ENCODE results near the gene SEMA6B.
A peak's percentile ranks its signal among the peaks of the same experiment; 100 is the strongest.
"Not testable (repeated sequence)": the region's sequence is repeated elsewhere in the genome, so short reads cannot be mapped to it uniquely, and the experiment has no call there.

SEMA6B gene

DNA sequence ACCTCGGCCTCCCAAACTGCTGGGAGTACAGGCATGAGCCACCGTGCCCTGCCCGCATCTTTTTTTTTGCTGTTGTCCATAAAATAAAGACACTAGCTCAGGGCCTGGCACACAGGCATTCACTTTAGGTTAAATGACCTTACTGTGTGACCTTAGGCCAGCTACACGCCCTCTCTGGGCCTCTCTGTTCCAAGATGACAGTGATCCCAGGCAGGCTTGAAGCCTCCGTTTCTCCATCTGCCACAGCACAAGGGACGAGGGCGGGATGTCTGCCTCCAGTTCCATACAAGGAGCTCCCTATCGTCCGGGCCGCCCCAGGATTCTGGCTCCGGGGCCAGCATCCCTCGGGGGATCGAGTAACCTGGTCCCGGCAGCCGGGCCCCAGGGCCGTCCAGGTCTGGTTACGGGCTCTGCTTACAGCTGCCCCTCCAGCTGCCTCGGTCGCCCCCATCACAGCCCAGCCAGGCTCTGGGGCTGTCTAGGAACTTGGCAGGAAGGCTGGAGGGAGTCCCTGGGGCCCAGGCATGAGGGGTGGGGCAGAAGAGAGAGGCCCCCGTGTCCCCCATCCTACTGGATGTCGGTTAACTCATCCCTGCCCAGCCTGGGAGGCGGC lies 11.9 kb upstream of the SEMA6B start:
- DNase-seq (ENCODE audit: low read depth), result no peak

- no peak for DNase-seq (ENCODE audit: low read depth)
Measured at GRCh38 chr19:4570916-4571304, 11.4 kb upstream of the SEMA6B start.

DNA sequence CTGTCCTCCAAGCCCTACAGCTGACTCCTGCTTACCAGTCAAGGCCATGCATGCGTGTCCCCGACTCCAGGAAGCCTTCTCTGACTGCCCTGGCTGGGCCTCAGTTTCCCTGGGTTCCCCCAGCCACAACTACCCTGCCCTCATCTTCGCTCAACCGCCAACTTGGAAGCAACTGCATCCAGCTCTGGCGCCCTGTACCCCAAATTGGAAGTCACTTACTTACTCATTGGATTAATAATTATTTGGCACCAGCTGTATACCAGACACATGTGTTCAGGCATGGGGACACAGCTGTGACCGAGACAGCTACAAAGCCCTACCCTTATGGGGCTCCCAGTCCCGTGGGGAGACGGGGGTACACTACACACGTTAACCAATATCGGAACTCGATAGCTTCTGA lies 10.9 kb upstream of the SEMA6B start:
- DNase-seq (ENCODE audit: low read depth), result no peak

DNA sequence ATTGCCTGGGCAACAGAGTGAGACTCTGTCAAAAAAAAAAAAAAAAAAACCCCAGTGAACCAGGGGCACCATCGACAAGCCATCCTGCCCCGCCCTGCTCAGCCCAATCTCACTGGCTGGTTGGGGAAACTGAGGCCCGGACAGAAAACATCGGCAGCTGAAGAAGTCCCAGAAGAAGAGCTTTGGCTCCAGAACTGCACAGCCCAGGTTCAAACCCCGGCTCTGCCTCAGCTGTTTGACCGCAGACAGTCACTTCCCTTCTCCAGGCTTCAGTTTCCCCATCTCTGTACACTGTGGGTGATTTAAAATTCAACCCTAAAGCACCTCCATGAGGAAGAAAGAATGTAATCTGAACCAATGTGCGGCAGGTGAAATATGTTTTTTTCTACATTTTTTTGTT lies 9.4 kb upstream of the SEMA6B start:
- DNase-seq (ENCODE audit: low read depth), result no peak

GRCh38 chr19:4567584-4568071 lies 8.1 kb upstream of the SEMA6B start:
- peak; percentile 34 for DNase-seq (ENCODE audit: low read depth)

DNA sequence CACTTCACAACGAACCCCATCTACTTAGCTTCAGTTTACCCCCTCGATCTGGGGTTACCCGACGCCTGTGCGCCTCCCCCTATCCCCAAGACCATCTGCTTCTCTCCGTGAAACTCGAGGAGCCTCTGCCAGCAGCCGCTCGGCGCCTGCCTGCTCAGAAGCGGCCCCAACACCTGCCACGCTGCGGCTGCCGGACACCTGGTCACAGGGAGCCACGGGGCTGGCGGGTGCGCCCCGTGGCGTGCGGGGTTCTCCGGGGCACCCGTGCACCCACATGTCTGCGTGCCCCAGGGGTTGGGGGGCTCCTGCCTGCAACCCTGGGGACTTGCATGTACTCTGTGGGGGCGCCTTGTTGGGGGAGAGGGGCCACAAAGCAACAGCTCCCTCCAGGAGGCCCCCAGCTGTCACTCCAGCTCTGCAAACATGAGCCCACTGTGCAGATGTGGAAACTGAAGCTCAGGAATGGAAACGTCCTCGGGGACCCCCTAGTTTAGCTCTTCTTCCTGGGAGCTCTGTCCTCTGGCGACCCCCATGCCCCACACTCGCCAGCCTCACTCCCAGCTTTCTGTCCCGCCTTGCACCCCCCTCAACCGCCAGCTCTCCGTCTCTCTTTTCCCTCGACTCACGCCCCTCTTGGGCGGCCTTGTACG lies 7.0 kb upstream of the SEMA6B start:
- DNase-seq (ENCODE audit: low read depth), result no peak

DNA sequence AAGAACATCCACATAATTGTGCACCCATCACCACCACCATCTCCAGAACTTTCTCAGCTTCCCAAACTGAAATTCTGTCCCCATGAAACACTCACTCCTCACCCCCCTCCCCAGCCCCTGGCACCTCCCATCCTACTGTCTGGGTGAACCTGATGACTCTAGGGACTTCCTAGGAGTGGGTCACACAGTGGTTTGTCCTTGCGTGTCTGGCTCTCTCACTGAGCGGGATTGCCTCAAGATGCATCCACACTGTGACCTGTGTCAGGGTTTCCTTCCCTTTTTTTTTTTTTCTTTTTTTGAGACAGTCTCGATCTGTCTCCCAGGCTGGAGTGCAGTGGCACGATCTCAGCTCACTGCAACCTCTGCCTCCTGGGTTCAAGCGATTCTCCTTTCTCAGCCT lies 4.1 kb upstream of the SEMA6B start:
- DNase-seq (ENCODE audit: low read depth), result not testable (repeated sequence)

DNA sequence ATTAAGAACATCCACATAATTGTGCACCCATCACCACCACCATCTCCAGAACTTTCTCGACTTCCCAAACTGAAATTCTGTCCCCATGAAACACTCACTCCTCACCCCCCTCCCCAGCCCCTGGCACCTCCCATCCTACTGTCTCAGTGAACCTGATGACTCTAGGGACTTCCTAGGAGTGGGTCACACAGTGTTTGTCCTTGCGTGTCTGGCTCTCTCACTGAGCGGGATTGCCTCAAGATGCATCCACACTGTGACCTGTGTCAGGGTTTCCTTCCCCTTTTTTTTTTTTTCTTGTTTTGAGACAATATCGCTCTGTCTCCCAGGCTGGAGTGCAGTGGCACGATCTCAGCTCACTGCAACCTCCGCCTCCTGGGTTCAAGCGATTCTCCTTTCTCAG lies 2.6 kb upstream of the SEMA6B start:
- not testable (repeated sequence) for DNase-seq (ENCODE audit: low read depth)

DNA sequence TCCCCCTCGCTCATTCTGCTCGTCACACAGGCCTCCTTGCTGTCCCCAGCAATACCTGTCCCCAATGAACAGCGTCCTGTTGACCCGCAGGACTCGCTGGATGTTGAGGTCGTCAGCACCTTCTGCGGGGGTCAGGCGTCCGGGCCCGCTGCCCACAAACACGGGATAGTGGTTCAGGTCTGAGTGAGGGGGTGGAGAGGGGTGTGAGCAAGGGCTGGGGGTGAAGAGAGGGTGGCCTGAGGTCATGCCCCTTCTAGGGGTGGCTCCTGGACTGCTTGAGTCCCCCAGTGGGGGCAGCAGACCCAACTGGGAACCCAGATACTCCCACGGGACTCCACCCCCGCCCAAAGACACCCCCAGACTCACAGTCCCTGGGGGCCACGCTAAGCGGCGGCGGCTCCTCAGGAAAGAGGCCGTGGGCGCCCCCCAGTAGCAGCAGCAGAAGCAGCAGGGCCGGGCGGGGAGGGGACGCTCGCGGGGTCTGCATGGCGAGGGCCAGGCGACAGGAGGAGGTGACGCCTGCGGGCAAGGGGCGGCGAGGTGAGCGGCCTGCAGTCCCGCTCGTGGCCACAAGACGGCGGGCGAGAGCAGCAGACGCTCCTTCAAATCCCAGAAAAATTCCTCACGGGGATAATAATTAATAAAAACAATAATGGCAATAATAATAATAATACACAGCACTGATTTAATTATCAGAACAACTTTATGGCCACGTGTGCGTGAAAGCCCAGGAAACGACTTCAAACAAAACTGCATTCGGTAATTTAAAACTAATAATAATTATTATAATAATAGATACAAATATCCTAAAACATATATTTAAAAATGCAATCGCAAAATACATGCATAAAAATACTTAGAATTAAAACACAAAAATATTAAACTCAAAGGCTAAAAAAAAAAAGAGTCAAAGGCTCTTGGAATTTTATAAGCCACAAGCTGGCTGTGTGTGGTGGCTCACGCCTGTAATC lies 1.2 kb downstream of the SEMA6B start:
- DNase-seq (ENCODE audit: low read depth), result no peak

DNA sequence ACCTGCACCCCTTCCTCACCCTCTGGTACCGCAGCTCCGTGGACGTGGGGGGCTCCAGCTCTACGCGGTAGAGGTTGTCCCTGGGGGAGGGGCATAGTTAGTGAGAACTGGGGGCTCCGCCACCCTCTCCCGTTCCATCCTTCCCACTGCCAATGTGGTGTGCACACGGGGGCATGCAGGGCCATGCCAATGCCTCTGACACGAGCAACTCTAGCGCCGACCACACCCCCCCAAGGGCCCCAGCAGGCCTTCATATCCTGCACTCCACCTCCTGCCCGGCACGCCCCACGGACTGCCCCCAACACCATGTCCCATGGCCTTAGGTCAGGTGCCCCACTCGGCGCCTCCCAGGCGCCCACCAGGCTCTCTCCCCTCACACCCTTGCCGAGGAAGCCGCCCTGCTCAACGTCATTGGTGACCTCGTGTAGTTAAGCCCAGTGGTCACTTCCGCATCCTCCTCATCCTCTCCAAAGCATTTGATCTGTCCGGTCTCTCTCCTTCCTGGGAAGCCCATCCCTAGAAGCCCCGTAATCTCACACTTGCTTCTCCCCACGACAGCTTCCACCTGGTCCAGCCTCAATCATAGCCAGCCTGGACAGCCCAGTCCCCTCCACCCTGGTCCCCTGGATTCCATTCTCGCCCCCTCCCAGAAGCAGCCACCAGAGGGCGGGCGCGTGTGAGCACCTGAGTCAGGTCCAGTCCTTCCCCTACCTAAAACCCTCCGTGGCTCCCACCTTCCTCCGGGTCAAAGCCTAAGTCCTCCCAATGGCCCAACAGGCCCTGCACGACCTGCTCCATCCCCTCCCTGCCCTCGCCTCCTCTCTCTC lies 2.1 kb downstream of the SEMA6B start:
- DNase-seq (ENCODE audit: low read depth), result no peak

DNA sequence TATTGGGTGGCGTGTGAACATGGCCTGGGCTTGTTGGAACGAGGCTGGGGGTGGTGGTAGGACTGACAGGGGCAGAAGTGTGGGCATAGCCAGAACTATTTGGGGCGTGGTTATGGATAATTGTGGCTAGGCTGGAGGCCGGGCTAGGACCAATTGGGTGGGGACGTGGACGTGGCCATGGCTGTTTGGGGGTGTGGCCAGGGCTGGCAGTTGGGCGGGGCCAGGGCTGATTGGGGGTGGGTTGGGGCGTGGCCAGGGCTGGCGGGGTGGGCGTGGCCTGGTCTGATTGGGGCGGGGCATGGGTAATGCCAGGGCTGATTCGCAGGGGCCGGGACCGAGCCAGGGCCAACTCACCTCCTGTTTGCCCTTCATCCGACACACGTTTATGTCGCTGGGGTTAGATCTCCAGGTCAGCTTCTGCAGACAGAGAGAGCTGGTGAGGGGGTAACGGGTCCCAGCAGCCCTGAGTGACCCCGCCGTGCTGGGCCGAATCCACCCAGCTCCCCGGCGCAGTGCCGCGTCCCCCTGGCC lies 2.8 kb downstream of the SEMA6B start:
- DNase-seq (ENCODE audit: low read depth), result no peak

- DNase-seq (ENCODE audit: low read depth), result no peak
Measured at GRCh38 chr19:4555657-4556561, 3.6 kb downstream of the SEMA6B start.

DNA sequence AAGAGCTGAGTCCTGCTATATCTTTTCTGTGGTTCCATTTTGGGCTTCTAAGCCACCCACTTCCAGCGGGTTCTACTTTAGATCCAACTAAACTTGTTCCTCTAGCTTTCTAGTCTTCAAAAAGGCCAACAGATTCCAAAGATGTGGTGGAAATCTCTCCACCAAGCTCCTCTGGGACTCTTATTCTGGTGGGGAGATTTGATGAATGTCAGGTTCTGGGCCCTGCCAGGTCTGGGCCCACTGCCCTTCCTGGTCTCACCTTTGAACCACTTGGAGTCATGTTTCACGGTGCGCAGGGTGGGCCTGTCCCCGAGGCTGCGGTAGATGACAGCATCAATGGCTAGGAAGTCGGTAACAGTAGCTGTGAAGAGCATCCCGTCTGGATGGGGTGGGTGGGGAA lies 4.8 kb downstream of the SEMA6B start:
- DNase-seq (ENCODE audit: low read depth), result no peak

- DNase-seq (ENCODE audit: low read depth), result no peak
Measured at GRCh38 chr19:4553775-4554174, 5.7 kb downstream of the SEMA6B start.

DNA sequence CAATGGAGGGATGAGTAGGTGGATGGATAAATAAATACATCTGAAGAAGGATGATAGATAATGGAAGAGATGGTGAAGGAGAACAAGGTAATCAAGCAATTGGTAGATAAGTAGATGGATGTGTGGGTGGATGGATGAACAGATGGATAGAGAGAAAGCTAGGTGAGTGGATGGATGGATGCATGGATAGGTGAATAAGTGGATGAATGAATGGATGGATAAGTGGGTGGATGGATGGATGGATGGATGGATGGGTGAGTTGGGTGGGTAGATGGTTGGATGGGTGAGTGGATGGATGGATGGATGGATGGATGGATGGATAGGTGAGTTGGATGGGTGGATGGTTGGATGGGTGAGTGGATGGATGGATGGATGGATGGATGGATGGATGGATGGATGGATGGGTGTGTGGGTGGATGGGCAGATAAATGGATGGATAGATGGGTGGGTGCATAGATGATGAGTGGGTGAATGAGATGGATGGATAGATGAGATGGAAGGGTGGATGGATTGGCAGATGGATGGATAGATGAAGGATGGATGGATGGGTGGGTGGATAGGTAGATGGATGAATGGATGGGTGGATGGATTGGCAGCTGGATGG lies 6.3 kb downstream of the SEMA6B start:
- DNase-seq (ENCODE audit: low read depth), result no peak

- no peak for DNase-seq (ENCODE audit: low read depth)
Measured at GRCh38 chr19:4552525-4552819, 7.0 kb downstream of the SEMA6B start.

- no peak for DNase-seq (ENCODE audit: low read depth)
Measured at GRCh38 chr19:4550479-4551050, 8.9 kb downstream of the SEMA6B start.

GRCh38 chr19:4550018-4550417 lies 9.5 kb downstream of the SEMA6B start:
- DNase-seq (ENCODE audit: low read depth), result no peak

DNA sequence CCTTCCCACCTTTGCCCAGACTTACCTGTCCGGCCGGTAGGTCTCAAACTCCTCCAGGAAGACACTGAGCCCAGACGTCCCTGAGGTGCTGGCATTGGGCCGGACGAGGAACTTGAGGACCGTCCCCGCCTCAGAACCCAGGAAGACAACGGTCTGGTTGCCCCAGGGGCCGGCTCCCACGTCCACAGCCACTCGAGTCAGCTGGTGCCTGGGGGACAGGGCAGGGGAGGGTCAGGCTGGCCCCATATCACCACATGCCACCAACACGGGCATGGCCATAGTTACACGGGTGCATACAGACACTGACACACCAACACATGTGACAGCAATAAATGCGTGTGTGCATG lies 11.3 kb downstream of the SEMA6B start:
- no peak for DNase-seq (ENCODE audit: low read depth)
